HG02885 (cell line): ENCODE results near the gene SUSD3.

Experiments
- ATAC-seq: cut with Tn5 transposase; IDR thresholded peaks from one replicate; pipeline ENCODE4 v1.9.1; 2021; ENCODE audit warnings: mild to moderate bottlenecking; ENCODE audit not compliant: unreplicated experiment, poor library complexity

SUSD3 gene

DNA sequence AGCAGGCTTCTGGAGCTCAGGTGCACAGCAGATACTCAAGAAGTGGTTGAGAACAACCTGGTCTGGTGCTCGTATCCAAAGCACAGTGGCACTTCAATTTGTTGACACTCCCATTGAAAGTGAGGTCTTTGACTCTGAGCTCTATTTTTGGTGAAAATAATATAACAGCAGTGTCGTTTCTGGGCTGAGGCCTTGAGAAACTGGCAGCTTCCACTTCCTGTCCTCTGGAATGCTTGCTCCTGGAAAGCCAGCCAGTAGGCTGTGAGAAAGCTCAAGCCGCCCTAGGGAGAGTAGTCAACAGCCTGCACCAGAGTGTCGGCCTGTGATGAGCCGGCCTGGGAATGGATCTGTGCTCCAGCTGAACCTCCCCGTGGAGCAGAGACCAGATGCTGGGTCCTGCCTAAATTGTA lies 6.8 kb upstream of the SUSD3 start:
- no peak for ATAC-seq

- no peak for ATAC-seq
Measured at GRCh38 chr9:93052791-93053540, 5.5 kb upstream of the SUSD3 start.

DNA sequence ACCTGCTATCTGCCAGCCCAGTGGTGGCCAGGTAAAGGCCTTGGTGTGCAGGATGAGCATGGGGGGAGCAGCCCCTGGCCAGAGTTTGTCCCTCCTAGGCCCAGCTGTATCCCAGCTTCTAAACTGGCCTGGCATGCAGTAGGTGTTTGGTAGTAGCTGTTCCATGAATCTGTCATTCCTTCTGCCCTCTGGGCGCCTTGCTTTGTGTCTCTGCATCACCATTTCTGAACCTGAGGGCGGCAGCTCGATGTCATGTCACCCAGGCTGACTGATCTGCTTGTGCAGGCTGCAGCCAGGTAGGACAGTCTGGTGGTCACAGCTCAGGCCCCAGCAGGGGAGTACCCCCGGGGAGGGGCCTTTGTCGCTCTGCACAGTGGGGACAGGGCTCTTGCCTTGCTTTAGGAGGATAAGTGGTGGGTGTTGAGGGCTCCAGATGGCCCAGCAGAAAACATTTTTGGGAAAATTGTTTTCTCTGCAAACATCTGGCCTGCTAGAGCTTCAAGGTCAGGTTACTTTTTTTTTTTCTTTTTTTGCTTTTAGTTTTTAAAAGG lies 4.6 kb upstream of the SUSD3 start:
- no peak for ATAC-seq

- ATAC-seq = no peak
Measured at GRCh38 chr9:93054758-93055704, 3.5 kb upstream of the SUSD3 start.

- no peak for ATAC-seq
Measured at GRCh38 chr9:93057042-93057702, 1.3 kb upstream of the SUSD3 start.

- peak; percentile 10 for ATAC-seq
Measured at GRCh38 chr9:93057703-93058354, 672 bp upstream of the SUSD3 start.

DNA sequence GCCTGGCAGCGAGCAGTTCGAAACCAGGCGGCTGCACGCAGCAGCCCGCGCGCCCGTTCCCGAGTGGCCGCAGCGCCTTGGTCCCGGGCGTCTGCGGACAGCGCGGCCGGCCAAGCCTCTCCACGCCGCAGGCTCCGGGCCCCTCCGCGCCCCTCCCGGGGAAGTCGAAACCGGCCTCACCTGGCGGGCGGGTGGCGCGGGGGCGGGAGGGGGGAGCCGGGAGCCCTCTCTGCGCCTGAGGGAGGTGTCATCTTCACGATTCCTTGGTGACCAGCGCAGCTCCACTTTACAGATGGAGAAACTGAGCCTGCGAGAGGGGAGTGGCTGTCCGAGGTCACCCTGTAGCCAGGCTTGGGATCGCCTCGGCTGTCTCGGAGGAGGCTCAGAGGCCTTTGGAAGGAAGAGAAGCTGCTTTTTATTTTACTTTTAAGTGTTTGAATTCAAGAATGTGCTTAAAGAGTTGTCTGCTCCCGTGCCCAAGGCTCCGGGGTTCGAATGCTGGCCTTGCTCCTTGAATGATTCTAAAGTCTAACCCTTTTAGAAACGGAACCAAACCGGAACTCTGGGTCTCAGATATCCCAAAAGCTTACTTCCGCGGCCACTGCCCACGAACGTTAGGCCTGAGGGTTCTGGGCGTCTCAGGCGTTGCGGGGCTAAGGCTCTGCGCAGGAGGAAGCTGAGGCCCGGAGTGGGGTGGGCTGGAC lies 662 bp downstream of the SUSD3 start:
- ATAC-seq = peak; percentile 25

DNA sequence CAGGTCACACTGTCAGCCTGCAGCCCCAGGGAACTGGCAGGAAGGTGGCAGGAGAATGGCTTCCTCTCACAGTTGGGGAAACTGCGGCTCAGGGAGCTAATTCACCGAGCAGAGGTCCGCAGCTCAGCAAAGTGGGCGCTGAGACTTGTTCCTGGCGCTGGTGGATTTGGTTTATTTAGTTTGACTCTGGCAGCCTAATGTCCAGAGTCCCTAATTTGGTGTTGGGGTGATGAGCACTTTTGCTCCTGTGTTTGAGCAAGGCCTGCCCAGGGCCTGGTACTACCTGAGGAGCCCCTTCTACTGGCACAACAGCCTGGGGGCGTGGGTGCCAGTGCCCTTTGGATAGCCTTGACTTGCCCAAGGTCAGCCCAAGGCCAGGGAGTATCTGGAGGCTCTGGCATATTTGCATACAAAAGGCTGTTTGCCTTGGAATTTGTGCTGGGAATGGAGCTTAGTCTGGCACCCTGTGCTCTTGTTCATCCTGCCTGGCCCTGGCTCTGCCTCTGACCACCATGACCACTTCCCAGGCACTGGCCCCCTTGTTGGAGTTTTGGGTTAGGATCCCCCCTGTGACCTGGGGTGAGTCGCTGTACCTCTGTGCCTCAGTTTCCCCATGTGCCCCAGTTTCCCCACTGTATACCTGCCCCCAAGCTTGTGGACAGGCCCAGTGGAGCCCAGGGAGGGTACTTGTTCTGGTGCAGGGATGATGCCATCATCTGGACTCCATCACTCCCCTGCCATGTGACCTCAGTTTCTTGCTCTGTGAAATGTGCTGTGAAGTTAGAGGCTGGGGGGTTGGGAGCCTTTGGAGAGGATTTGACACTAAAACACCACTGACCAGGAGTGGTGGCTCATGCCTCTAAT lies 1.4 kb downstream of the SUSD3 start:
- ATAC-seq = no peak

DNA sequence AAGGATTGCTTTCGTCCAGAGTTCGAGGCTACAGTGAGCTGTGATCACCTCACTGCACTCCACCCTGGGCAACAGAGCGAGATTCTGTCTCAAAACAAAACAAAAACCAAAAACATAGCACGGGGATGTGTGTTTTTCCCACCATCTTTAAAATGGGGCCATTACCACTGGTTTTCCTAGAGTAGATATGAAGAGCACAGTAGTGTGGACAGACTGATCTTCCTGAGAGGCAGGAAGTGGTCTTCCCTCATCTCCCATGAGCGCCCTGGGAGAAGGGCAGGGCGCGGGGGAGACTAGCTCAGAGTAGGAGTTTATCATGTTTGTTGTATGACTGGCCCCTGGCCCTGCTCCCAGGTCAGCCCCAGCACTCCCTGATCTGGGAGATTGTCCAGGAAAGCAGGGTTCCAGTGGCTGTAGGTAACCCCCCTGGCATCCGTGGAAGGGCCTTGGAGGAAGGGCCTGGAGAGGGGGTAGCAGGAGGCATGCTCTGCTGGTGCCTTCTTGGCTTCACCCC lies 2.3 kb downstream of the SUSD3 start:
- no peak for ATAC-seq

GRCh38 chr9:93061260-93061751 lies 2.8 kb downstream of the SUSD3 start:
- no peak for ATAC-seq

- peak; percentile 27 for ATAC-seq
Measured at GRCh38 chr9:93061791-93062763, 3.6 kb downstream of the SUSD3 start.

GRCh38 chr9:93064392-93065134 lies 6.1 kb downstream of the SUSD3 start:
- ATAC-seq = peak; percentile 92

DNA sequence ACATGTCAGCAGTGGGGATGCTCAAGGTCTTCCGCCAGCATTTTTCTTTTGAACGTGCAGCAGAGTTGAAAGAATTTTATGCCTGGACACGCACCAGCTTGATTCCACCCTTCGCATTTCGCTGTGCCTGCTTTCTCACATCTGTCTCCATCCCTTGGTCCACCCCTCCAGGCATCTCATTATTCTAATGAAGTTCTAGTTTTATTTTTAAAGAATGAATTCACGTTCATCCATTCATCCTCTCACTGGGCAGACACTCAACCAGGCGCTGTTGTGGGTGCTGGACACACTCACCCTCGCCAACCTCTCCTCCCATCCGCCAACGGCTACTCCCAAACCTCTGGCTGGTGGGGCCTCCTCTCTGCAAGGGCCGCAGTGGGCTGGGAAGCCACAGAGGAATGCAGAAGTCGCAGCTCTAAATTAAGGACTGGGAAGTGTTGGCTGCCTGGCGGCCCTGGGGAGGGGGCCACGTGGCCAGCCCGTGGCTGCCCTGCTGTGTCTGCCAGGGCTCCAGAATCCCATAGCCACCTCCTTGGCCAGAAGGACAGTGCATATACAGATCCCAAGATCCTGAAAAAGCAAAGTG lies 6.7 kb downstream of the SUSD3 start:
- no peak for ATAC-seq

GRCh38 chr9:93066978-93067603 lies 8.6 kb downstream of the SUSD3 start:
- ATAC-seq = no peak

GRCh38 chr9:93068956-93069355 lies 10.5 kb downstream of the SUSD3 start:
- ATAC-seq = no peak

- no peak for ATAC-seq
Measured at GRCh38 chr9:93071464-93071863, 13.0 kb downstream of the SUSD3 start.
